ENCODE data around the gene LRRC7.

DNA sequence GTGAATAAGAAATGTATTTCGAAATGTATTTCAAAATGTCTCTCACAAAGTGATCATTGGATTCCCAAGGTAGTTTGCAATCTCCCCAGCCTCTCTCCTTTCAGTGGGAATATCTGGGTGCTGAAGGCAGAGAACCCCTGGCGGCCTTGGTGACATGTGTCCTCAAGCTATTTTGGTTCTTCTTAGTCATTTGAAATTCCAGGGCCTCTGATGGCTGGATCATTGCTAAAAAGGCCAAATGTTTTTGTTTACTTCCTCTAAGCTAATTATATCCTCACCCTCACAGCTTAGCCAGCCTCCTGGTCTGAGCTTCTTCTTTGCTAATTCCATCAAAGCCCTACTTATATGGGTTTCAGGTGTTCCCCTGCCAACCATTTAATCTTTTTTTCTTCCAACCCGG lies 566.4 kb downstream of the LRRC7 start:
- TF ChIP-seq POLR2AphosphoS5 (IDR thresholded peaks at IDR 0.05): no peak
- TF ChIP-seq, protein P1, sequence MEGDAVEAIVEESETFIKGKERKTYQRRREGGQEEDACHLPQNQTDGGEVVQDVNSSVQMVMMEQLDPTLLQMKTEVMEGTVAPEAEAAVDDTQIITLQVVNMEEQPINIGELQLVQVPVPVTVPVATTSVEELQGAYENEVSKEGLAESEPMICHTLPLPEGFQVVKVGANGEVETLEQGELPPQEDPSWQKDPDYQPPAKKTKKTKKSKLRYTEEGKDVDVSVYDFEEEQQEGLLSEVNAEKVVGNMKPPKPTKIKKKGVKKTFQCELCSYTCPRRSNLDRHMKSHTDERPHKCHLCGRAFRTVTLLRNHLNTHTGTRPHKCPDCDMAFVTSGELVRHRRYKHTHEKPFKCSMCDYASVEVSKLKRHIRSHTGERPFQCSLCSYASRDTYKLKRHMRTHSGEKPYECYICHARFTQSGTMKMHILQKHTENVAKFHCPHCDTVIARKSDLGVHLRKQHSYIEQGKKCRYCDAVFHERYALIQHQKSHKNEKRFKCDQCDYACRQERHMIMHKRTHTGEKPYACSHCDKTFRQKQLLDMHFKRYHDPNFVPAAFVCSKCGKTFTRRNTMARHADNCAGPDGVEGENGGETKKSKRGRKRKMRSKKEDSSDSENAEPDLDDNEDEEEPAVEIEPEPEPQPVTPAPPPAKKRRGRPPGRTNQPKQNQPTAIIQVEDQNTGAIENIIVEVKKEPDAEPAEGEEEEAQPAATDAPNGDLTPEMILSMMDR (IDR thresholded peaks at IDR 0.05): no peak
- no peak for TF ChIP-seq POLR2A (IDR thresholded peaks at IDR 0.05)
- TF ChIP-seq EP300 (IDR thresholded peaks at IDR 0.05): no peak

All from gastroesophageal sphincter (tissue), 3 donors.